Measurements from ENCODE around the gene ST6GAL1.

Gene ST6GAL1

DNA sequence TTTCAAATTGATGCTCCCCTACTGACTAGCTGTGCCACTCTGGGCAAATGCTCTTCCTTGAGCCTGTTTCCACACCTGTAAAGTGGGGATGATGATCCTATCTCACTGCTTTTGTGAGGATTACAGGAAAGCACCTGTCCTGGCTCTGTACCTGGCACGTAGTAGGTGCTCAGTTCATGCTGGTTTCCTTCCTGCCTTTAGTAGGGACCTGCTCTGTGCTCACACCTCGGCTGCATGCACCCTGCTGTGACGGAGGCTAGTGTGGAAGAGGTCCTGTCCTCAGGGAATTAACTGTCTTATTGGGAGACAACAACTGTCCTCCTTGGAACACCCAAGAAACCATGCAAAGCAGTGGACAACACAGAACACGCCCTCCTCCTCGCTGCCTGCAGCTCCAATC lies 147.2 kb downstream of the ST6GAL1 start:
- no peak for DNase-seq (ENCODE audit: low read depth in 2 of 2)

DNA sequence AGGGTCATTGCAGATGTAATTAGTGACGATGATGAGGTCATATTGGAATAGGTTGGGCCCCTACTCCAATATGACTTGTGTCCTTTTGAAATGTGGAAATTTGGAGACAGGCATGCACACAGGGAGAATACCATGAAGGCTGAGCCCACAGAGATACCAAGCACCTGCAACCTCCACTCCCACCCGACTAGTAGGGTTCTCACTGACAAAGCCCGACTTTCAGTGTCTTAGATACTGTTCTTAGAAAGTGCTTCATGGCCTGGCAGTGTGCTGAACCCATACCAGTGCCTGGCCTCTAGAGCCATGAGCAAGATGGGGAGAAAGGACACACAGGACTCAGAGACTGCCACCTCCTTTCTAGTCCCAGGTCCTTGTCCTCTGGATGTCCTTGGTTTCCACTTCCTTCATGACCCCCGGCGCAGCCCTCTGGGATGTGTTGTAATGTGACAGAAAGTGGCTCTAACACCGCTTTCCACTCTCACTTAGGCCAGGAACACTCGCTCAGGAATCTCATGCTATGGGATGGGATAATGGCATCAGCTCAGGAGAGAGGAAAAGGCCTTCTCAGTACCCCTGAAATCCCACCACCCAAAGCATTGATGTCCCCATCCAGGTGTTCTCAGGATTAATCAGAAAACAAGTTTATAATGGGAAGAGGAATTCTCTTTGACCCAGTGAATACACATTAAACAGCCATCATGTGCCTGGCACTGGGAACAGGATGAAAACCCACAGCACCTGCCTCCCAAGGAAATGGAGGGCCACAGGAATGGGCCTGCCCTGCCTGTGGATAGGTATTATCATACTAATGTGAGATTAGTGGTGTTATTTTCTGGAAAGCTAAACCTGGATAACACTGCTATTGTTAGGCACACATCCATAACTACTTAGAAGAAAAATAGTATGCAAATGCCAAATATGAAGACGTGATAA lies 149.0 kb downstream of the ST6GAL1 start:
- DNase-seq (ENCODE audit: low read depth in 2 of 2): no peak

DNA sequence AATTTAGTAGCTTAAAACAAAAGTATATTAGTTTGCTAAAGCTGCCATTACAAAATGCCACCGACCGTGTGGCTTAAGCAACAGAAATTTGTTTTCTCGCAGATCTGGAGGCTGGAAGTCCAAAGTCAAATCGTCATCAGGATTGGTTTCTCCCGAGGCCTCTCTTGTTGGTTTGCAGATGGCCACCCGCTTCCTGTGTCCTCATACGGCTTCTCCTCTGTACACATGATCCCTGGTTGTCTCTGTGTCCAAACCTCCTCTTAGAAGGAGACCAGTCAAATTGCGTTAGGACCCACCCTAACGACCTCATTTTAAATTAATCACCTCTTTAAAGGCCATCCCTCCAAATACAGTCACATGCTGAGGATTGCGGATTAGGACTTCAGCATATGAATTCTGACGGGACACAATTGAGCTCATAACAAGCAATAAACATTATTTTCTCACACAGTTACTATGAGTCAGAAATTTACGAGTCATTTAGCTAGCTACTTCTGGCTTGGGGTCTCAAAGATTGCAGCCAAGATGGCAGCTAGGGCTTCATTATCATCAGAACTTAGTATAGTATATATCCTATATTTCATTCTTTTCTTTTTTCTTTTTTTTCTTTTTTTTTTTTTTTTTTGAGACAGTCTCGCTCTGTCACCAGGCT lies 150.6 kb downstream of the ST6GAL1 start:
- DNase-seq (ENCODE audit: low read depth in 2 of 2): no peak

DNA sequence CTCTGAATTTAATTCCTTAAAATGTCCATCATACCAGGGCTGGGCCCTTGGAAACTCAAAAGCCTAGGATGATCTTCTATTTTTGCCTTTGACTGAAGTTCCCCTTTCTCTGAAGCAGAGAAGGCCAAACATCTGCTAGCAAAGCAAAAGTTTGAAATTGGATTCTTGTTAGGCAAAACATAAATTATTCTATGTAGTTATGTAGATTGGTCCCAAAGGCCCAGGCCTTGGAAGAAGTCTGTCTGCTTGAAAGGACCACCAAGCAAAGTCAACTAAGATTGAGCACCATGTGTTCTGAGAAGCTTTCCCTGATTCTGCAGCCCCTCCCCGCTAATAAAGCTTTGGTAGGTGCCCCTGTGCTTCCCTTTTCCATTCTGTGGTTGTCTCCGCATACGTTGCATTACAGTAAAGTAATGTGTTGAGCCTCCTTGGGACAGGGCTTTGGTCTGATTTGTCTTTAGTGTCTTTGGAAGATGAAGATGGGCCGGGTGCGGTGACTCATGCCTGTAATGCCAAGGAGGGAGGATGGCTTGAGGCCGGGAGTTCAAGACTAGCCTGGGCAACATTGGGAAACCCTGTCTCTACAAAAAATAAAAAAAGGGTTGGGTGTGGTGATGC lies 152.5 kb downstream of the ST6GAL1 start:
- DNase-seq (ENCODE audit: low read depth in 2 of 2): no peak

DNA sequence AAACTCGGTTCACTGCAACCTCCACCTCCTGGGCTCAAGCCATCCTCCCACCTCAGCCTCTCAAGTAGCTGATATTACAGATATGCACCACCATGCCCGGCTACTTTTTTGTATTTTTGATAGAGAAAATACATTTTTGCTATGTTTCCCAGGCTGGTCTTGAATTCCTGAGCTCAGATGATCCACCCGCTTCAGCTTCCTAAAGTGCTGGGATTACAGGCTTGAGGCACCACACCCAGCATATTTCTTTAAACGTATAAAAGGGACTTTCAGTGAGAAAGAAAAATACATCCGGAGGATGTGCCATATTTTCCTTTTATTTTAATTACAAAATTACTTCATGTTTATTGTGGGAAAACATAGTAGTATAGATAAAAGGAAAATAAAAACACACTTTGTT lies 153.8 kb downstream of the ST6GAL1 start:
- DNase-seq (ENCODE audit: low read depth in 2 of 2): no peak

DNA sequence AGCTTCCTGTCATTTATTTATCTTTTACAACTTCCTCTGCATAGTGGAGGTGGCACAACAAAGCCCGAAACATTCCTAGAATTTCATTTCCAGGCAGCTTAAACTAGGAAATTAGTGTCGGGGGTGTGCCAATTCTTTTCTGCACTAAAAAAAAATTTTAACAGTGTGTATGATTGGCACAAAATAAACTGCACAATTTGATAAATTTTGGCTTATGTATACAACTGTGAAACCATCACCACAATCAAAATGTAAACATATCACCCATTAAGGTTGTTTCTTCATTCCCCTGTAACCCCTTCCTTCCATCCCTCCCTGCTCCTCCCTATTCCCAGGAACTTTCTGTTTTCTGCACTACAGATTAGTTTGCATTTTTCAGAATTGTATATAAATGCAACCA lies 154.3 kb downstream of the ST6GAL1 start:
- DNase-seq (ENCODE audit: low read depth in 2 of 2): no peak

DNA sequence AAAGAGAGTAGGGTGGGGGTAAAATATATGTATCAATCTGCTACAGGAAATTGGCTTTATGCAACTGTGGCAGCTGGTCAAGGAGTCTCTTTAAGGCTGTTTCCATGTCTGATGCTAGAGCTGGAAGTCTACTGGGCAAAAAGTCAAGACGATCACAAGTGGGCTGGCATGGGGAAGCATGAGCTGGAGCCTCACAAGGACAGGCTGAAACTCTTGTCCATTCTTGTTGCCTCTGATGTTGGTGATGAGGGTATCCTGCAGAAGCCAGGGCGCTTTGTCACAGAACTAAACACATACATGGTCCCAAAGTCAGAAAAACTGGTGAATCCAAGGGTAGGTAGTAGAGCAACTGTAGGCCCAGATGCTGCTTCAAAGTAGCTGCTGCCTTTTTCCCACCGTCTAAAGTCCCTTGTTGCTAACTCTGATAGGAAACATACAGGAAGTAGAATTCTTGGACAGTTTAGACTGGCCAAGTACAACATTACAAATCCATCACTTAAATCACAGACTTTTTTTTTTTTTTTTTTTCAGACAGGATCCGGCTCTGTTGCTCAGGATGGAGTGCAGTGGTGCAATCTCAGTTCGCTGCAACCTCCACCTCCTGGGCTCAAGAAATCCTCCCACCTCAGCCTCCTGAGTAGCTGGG lies 154.8 kb downstream of the ST6GAL1 start:
- no peak for DNase-seq (ENCODE audit: low read depth in 2 of 2)

DNA sequence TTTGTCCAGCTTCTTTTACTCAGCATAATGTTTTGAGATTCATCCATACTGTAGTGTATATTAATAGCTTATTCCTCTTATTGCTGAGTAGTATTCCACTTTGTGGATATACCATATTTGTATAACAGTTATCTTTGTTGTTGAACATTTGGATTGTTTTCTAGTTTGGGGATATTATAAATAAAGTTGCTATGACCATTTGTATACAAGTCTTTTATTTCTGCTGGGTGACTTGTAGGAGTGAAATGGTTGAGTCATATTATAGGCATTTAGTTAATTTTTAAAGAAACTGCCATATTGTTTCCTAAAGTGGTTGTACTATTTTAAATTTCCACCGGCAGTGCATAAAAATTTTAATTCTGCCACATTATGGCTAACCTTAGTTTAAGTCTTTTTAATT lies 155.6 kb downstream of the ST6GAL1 start:
- DNase-seq (ENCODE audit: low read depth in 2 of 2): no peak

DNA sequence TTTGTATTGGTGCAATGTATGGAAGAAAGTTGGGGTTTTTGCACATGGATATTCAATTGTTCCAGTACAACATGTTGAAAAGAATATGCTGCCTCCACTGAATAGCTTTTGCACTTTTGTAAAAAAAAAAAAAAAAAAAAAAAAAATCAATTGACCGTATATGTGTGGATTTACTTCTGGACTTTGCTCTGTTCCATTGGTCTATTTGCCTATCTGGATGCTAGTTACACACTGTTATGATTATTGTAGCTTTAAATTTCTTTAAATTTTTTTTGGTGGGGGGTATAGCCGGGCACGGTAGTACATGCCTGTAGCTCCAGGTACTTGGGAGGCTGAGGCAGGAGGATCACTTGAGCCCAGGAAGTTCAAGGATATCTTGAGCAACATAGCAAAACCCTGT lies 156.5 kb downstream of the ST6GAL1 start:
- DNase-seq (ENCODE audit: low read depth in 2 of 2): no peak

DNA sequence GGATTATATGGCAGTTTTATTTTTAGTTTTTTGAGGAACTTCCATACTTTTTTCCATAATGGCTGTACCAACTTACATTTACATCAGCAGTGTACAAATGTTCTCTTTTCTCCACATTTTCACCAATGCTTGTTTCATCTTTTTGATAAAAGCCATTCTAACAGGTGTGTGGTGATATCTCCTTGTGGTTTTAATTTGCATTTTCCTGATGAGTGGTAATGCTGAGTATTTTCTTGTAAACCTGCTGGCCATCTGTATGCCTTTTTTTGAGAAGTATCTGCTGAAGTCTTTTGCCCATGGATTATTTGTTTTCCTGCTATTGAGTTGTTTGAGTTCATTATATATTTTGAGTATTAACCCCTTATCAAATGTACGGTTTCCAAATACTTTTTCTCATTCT lies 158.4 kb downstream of the ST6GAL1 start:
- no peak for DNase-seq (ENCODE audit: low read depth in 2 of 2)

DNA sequence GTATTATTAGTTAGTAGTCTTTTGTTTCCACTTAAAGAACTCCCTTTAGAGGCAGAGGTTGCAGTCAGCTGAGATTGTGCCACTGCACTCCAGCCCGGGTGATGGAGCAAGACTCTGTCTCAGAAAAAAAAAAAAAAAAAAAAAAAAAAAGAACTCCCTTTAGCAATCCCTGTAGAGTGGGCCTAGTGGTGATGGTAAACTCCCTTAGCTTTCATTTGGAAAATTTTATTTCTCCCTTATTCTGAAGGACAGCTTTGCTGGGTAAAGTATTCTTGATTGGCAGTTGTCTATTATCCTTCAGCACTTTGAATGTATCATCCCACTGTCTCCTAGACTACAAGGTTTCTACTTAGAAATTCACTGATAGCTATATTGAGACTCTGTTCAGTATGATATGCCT lies 163.0 kb downstream of the ST6GAL1 start:
- DNase-seq (ENCODE audit: low read depth in 2 of 2): no peak

DNA sequence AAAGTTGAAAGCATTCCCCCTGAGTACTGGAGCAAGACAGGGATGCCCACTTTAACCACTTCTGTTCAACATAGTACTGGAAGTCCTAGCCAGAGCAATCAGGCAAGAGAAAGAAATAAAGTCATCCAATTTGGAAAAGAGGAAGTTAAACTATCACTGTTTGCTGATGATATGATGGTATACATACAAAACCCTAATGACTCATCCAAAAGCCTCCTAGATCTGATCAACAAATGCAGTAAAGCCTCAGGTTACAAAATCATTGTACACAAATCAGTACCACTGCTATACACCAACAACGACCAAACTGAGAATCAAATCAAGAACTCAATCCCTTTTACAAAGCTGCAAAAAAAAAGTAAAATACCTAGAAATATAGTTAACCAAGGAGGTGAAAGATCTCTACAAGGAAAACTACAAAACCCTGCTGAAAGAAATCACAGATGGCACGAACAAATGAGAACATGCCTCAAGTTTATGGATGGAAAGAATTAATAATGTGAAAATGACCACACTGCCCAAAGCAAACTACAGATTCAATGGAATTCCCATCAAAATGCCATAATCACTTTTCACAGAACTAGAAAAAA lies 168.7 kb downstream of the ST6GAL1 start:
- DNase-seq (ENCODE audit: low read depth in 2 of 2): no peak

DNA sequence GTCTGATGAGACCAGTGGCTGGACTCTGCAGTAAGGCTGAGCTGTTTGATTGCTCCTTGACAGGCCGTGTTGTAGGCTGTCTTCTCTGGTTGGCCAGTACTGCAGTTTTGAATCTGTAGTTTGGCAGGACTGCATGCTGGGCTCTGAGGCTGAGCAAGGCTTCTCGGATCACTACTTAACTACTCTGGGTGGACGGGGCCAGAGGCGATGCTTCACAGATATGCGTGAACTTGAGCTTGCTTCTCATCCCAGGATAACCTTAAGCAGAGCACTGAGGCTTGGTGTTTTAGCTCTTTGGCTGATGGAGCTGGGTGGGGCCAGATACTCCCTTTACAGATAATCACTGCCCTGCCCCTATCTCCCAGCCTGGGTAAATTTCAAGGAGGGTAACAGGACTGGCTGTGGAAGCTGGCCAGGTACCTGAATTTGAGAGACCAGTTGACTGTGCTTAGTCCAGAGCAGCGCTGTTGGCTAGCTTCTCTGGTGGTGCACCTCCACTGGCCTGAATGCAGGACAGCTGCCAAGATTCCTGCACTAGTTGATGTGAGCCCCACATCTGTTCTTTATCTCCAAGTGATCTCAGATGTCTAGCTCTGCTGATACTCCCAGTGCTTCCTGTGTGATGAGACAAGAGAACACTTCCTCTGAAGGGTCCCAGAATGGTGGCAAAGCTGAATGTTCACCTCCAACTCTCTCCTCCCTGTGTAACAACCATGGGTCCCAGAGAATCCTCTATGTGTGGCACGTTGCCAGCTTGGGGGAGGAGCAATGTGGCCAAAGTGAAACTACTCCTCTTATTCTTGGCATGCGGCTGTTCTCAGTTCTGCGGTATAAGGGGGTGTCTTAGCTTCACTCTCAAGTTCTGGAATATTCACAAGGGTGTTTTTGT lies 171.1 kb downstream of the ST6GAL1 start:
- peak; percentile 34 to 35 for DNase-seq (ENCODE audit: low read depth in 2 of 2)

DNA sequence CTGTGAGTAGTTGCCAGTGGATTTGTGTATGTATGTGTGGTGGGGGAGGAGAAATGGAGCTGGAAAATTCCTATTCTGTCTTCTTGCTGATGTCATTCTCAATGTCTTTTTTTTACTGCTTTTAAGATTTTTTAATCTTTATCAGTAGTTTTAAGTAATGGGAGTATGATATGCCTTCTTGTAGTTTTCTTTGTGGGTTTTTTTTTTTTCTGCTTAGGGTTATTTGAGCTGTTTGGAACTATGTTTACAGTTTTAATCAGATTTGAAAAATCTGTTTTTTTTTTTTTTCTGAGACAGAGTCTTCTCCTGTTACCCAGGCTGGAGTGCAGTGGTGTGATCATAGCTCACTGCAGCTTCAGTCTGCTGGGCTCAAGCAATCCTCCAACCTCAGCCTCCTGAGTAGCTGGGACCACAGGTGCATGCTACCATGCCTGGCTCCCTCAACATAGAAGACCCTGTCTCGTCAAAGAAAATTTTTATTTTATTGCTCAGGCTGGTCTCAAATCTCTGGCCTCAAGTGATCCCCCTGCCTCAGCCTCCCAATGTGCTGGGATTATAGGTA lies 171.8 kb downstream of the ST6GAL1 start:
- DNase-seq (ENCODE audit: low read depth in 2 of 2): no peak

DNA sequence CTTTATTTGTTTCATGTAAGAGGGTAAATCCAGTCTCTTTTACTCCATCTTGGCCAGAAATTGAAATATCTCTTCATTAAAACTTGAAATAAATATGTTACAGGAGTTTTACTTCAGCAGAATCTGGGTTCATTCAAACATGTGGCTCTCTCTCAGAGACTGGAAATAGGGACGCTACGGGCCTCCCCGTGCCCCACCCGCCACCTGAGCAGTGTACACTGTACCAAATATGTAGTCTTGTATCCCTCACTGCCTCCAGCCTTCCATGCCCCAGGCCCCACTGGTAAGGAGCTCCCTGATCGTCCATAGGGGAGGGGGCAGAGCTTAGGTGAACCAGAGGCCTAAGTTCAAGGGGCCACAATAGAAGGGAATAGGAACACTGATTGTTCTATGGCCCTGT lies 172.9 kb downstream of the ST6GAL1 start:
- DNase-seq (ENCODE audit: low read depth in 2 of 2): no peak

DNA sequence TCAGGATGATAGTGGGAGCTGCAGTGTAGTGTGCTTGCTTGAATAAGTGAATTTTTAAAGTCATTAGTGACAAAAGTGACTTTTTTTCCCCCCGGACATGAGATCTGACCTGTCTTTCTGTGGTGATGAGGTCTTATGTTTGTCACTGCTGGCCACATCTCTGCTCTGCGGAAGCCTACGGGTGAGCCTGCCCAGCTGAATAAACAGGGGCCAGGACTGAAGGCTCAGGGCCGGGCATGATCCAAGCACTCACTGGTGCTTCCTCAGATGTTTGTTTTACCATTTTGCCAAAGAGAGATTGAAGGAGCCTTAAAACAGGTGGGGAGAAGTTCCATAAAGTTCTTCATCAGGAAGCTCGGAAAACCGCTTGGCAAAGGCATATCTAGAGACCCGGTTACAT lies 174.0 kb downstream of the ST6GAL1 start:
- no peak for DNase-seq (ENCODE audit: low read depth in 2 of 2)

DNA sequence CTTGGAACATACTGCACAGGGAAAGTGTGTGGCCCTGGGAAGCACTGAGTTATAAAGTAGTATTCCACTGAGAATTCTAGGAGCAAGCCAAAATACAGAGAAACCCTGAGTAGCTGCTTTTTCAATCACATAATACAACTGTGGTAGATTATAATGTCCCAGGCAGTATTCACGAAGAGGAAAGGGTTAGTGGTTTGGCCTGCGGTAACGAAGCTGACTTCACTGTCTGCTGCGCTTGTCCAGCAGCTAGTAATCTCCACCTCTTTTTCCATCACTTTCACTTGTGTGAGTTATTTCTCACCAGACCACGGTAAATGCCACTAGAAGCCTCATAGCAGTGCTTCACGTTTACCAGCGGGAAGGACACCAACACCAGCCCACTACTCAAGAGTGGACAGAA lies 174.6 kb downstream of the ST6GAL1 start:
- DNase-seq (ENCODE audit: low read depth in 2 of 2): no peak

DNA sequence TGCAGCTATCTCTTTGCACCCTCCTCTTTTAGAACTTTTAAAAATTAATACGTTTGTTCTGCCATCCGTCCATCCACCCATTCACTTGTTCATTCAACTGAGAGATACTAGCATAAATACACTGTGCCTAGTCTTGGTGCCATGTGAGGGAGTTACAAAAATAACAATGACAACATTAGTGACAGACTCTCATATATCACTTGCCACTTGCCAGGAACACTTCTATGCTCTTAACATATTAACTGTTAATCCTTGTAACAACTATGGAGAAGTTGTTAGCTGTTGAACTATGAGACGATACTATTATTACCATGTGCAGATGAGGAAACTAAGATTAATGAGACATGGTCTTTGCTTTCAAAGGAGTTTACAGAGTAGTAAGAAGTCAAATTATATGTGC lies 175.4 kb downstream of the ST6GAL1 start:
- DNase-seq (ENCODE audit: low read depth in 2 of 2): no peak

DNA sequence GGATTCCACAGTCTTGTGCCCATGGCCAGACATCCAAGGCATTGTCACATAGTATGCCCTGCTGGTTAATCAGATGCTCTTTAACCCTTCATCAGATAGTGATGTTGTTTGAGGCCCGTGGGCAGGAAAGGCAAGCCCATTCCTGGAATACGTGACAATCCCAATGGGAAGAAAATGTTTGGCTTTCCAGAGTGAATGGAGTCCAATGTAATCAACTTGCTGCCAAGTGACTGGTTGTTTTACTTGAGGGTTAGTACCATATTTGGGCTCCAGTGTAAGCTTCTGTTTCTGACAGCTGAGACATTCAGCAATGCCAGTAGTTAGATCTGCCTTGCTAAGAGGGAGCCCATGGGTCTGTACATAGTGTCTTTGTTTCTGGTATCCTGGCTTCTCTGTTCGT lies 177.7 kb downstream of the ST6GAL1 start:
- DNase-seq (ENCODE audit: low read depth in 2 of 2): no peak

DNA sequence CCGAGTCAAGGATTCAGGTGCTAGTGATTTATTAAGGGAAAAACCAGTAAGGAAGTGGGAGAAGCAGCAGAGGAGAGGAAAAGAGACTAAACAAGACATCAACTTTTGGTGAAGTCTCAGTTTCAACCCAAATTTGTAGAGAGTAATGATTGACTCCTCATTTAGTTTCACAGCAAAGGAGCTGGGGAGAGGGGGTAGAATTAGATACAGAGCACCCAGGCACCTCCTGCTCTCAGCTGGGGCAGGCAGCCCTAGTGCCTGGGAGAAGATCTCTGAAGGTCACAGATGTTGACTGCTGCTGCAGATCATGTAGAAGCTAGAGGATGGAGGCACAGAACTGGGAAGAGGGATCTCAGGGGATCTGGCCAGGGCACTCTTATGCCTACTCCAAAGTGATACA lies 179.8 kb downstream of the ST6GAL1 start:
- DNase-seq (ENCODE audit: low read depth in 2 of 2): no peak

Data from stimulated activated CD4-positive, alpha-beta T cell treated with anti-CD3 and anti-CD28 coated beads, Interleukin-4, amount 100 ng/mL, for 48 hours (primary cell).